ENCODE data around the gene RALGPS1. TPM values are rescaled to one million over a fixed set of nuclear protein-coding genes. Genes with fewer than 3 reads are reported as not detected.

The RALGPS1 gene
- total RNA-seq, 2 experiments from 2014 or later = 1.9 to 2.2 TPM

DNA sequence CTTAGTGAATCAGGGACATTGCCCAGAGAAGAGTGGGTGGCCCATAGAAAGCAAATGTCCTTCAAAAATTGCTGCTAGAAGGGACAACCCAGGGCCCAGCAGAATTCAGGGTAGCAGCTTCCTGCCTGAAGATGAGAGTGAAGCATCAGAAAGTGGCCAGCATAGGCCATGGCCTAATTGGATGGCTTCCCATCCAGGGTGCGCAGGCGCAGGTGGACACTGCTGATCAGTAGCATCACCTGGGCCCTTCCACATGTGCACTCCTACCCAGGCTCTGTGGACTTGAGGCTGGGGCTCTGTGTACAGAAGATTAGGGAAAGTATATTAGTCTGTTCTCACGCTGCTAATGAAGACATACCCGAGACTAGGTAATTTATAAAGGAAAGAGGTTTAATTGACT is 291.4 kb downstream of the RALGPS1 start:
- Mint-ChIP-seq H3K4me1 (ENCODE audit: low read depth) (no peaks in the 10 kb centered on the region), H3K36me3 (ENCODE audit: low read depth) (no peaks in the 10 kb centered on the region), H3K27ac (no peak overlapping the region), H3K9me3 (no peaks in the 10 kb centered on the region), H3K27me3 (no peaks in the 10 kb centered on the region), H3K4me3 (no peak overlapping the region)
- ATAC-seq (no peak), DNase-seq (no peak)
- intact Hi-C loops (cut with micrococcal nuclease) = no loop called here
- TF ChIP-seq CTCF (IDR thresholded peaks at IDR 0.05) = no peak
- ChIA-PET POLR2A (no interaction called here), CTCF (interaction anchor here (1.1 kb wide), 1 partner anchor 265 kb away, joined by 4 read pairs; no protein-coding TSS in a partner anchor)

- Mint-ChIP-seq H3K36me3 (ENCODE audit: low read depth) (no peaks in the 10 kb centered on the region), H3K4me3 (no peak overlapping the region), H3K4me1 (ENCODE audit: low read depth) (no peaks in the 10 kb centered on the region), H3K9me3 (no peaks in the 10 kb centered on the region), H3K27me3 (no peaks in the 10 kb centered on the region), H3K27ac (no peak overlapping the region)
- CTCF ChIA-PET = no interaction called here
- no peak for TF ChIP-seq CTCF (IDR thresholded peaks at IDR 0.05)
- intact Hi-C loops (cut with micrococcal nuclease) = no loop called here
- ATAC-seq (no peak), DNase-seq (no peak)
- POLR2A ChIA-PET = no interaction called here
Measured at GRCh38 chr9:127206666-127207065, 292.1 kb downstream of the RALGPS1 start.

DNA sequence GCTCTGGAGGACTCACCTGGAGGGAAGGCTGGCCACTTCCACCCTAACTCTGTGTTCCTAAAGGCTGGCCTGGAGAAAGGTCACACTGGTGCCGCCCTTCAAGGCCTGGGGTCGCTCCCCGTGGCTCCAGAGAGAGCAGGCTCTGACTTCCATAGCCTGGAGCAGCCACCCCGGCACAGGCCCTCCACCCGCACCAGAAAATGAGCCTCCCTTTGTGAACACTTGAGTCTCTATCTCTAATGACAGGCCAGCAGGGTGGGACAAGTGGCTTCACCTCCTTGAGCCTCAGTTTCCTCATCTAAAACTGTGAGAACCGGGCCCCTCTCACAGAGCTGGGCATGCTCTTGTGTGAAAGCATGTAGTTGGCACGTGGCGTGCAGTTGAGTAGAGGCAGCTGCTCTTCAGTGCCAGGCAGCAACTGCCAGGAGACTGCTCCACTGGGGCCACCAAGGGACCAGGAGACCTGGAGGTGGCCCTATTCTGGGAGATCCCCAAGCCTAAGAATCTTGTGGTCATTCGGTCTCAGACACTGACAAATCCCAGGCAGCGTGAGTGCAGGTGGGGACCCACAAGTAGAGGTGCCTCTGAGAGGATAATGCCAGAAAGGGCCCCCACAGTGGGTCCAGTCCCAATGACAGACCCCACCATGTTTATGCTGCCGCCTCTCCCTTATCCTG is 293.3 kb downstream of the RALGPS1 start:
- no peak overlapping the region for H3K27ac Mint-ChIP-seq
- no peaks in the 10 kb centered on the region for H3K27me3 Mint-ChIP-seq
- no peak overlapping the region for H3K4me3 Mint-ChIP-seq

DNA sequence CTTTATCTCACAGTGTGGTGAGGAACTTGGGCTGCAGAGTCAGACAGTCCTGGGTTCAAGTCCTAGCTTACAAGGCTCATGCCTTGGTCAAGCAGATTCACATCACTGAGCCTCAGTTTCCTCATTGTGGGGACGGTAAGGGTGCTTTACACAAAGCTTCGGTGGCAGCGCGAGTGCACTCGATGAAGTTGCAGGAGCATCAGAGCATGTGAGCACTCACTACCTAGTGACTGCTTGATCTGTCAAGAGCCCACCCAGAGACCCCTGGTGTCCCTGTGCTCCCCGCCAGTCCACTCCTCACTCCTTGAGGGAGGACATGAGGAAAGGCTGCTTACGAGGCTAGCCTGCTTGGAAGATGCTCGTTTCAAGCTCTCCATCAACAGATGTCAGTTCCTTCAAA is 293.8 kb downstream of the RALGPS1 start:
- no peaks in the 10 kb centered on the region for H3K4me1 Mint-ChIP-seq (ENCODE audit: low read depth)

More for the DNA sequence above, 293.3 kb downstream of the RALGPS1 start:
- ChIA-PET CTCF (no interaction called here), POLR2A (no interaction called here)
- ATAC-seq (no peak), DNase-seq (no peak)
- H3K4me1 Mint-ChIP-seq (ENCODE audit: low read depth) = no peaks in the 10 kb centered on the region
- H3K36me3 Mint-ChIP-seq (ENCODE audit: low read depth) = no peaks in the 10 kb centered on the region
- intact Hi-C loops (cut with micrococcal nuclease) = no loop called here
- H3K9me3 Mint-ChIP-seq = no peaks in the 10 kb centered on the region
- TF ChIP-seq CTCF (IDR thresholded peaks at IDR 0.05) = no peak

More for the DNA sequence above, 293.8 kb downstream of the RALGPS1 start:
- Mint-ChIP-seq H3K9me3 (no peaks in the 10 kb centered on the region), H3K36me3 (ENCODE audit: low read depth) (no peaks in the 10 kb centered on the region), H3K27me3 (no peaks in the 10 kb centered on the region), H3K27ac (no peak overlapping the region), H3K4me3 (no peak overlapping the region)
- intact Hi-C loops (cut with micrococcal nuclease) = no loop called here
- ChIA-PET POLR2A (no interaction called here), CTCF (interaction anchor here (1.1 kb wide), 1 partner anchor 243 kb away, joined by 3 read pairs; no protein-coding TSS in a partner anchor)
- no peak for TF ChIP-seq CTCF (IDR thresholded peaks at IDR 0.05)
- ATAC-seq (no peak), DNase-seq (no peak)
